ENCODE measurements around the gene HDAC4. TPM values are rescaled to one million over a fixed set of nuclear protein-coding genes. Genes with fewer than 3 reads are reported as not detected.

HDAC4 gene
- polyA plus RNA-seq, 1 donor (not counting 4 experiments of a cell fraction or from before 2014, with no cell fraction given), result 2.9 TPM

- no peak overlapping the region for H3K9ac ChIP-seq (ENCODE audit: control insufficient read depth, extremely low read depth, insufficient read depth, low read length)
- TF ChIP-seq CTCF (optimal IDR thresholded peaks at IDR 0.05 in 1 of 3, IDR thresholded peaks at IDR 0.05 in 1 of 3, conservative IDR thresholded peaks at IDR 0.05 in 1 of 3; ENCODE audit: extremely low read depth in 1 of 3, insufficient read depth in 2 of 3, low read length in 3 of 3) (no peak), EZH2 (IDR thresholded peaks at IDR 0.05; ENCODE audit: low read length) (no peak)
- H2AFZ ChIP-seq (ENCODE audit: control insufficient read depth, low read length), result no peak overlapping the region
- H3K27me3 ChIP-seq (ENCODE audit: control insufficient read depth, extremely low read depth, insufficient read depth, low read length), result no peaks in the 10 kb centered on the region
- no peaks in the 10 kb centered on the region for H3K4me1 ChIP-seq (ENCODE audit: control insufficient read depth, extremely low read depth, insufficient read depth, low read length)
- dilution Hi-C loops (cut with MboI; ENCODE audit: extremely low pct_ligation_motif_present, low sequenced_read_pairs), result no loop called here
- H3K9me3 ChIP-seq (ENCODE audit: control insufficient read depth, low read depth, low read length), result no peaks in the 10 kb centered on the region
- no peak overlapping the region for H3K4me3 ChIP-seq (ENCODE audit: control insufficient read depth in 2 of 3, extremely low read depth in 1 of 3, insufficient read depth in 2 of 3, low read depth in 1 of 3, low read length in 3 of 3)
- no peaks in the 10 kb centered on the region for H3K9me1 ChIP-seq (ENCODE audit: control insufficient read depth, extremely low read depth, insufficient read depth, low read length)
- H4K20me1 ChIP-seq (ENCODE audit: control insufficient read depth, extremely low read depth, insufficient read depth, low read length), result no peaks in the 10 kb centered on the region
- no peaks in the 10 kb centered on the region for H3K79me2 ChIP-seq (ENCODE audit: control insufficient read depth, insufficient read depth, low read length)
- FAIRE-seq (no peak), DNase-seq (ENCODE audit: low read depth, low spot score) (no peak)
- no peak overlapping the region for H3K4me2 ChIP-seq (ENCODE audit: control insufficient read depth, extremely low read depth, insufficient read depth, low read depth, low read length)
- no peak overlapping the region for H3K27ac ChIP-seq (ENCODE audit: control insufficient read depth, insufficient read depth, low read length)
- peaks cover 0 to 11% of the 10 kb centered on the region in 2 experiments for H3K36me3 ChIP-seq (ENCODE audit: control insufficient read depth in 2 of 2, extremely low read depth in 1 of 2, insufficient read depth in 2 of 2, low read length in 2 of 2)
Measured at GRCh38 chr2:239139566-239139965, 261.3 kb downstream of the HDAC4 start.

- no peak overlapping the region for H2AFZ ChIP-seq (ENCODE audit: control insufficient read depth, low read length)
- H3K27ac ChIP-seq (ENCODE audit: control insufficient read depth, insufficient read depth, low read length), result no peak overlapping the region
- FAIRE-seq, result no peak
- H3K9me1 ChIP-seq (ENCODE audit: control insufficient read depth, extremely low read depth, insufficient read depth, low read length), result no peaks in the 10 kb centered on the region
- DNase-seq (ENCODE audit: low read depth, low spot score), result no peak
- H3K36me3 ChIP-seq (ENCODE audit: control insufficient read depth in 2 of 2, extremely low read depth in 1 of 2, insufficient read depth in 2 of 2, low read length in 2 of 2), result peaks cover 0 to 12% of the 10 kb centered on the region in 2 experiments
- TF ChIP-seq CTCF (optimal IDR thresholded peaks at IDR 0.05 in 1 of 3, IDR thresholded peaks at IDR 0.05 in 1 of 3, conservative IDR thresholded peaks at IDR 0.05 in 1 of 3; ENCODE audit: extremely low read depth in 1 of 3, insufficient read depth in 2 of 3, low read length in 3 of 3) (no peak), EZH2 (IDR thresholded peaks at IDR 0.05; ENCODE audit: low read length) (no peak)
- H3K27me3 ChIP-seq (ENCODE audit: control insufficient read depth, extremely low read depth, insufficient read depth, low read length), result no peaks in the 10 kb centered on the region
- no peak overlapping the region for H3K9ac ChIP-seq (ENCODE audit: control insufficient read depth, extremely low read depth, insufficient read depth, low read length)
- no peaks in the 10 kb centered on the region for H3K9me3 ChIP-seq (ENCODE audit: control insufficient read depth, low read depth, low read length)
- H3K4me1 ChIP-seq (ENCODE audit: control insufficient read depth, extremely low read depth, insufficient read depth, low read length), result no peaks in the 10 kb centered on the region
- dilution Hi-C loops (cut with MboI; ENCODE audit: extremely low pct_ligation_motif_present, low sequenced_read_pairs), result no loop called here
- no peak overlapping the region for H3K4me3 ChIP-seq (ENCODE audit: control insufficient read depth in 2 of 3, extremely low read depth in 1 of 3, insufficient read depth in 2 of 3, low read depth in 1 of 3, low read length in 3 of 3)
- no peaks in the 10 kb centered on the region for H4K20me1 ChIP-seq (ENCODE audit: control insufficient read depth, extremely low read depth, insufficient read depth, low read length)
- no peaks in the 10 kb centered on the region for H3K79me2 ChIP-seq (ENCODE audit: control insufficient read depth, insufficient read depth, low read length)
- H3K4me2 ChIP-seq (ENCODE audit: control insufficient read depth, extremely low read depth, insufficient read depth, low read depth, low read length), result no peak overlapping the region
Measured at GRCh38 chr2:239139101-239139500, 261.7 kb downstream of the HDAC4 start.
